ENCODE measurements around the gene AK3. TPM values are rescaled to one million over a fixed set of nuclear protein-coding genes. Genes with fewer than 3 reads are reported as not detected.

AK3 gene
- total and polyA plus RNA-seq, 7 donors: 47.5 to 183 (median 111) TPM

Other genes starting within 250 kb of the AK3 start
- 1 to 10 TPM; 1.1 to 2.3 (median 1.9) TPM for gene PLPP6, start 78.9 kb downstream of the AK3 start, total RNA-seq
- 1 to 10 TPM in 2 of 3 donors, under 1 TPM in 1; 0.53 to 3.1 (median 1.1) TPM for gene PLPP6, start 78.9 kb downstream of the AK3 start, polyA plus RNA-seq
- under 1 TPM; 0.22 to 0.79 (median 0.47) TPM for gene SPATA6L, start 74.7 kb downstream of the AK3 start, total RNA-seq
- gene SPATA6L, start 74.7 kb downstream of the AK3 start, polyA plus RNA-seq: under 1 TPM; 0.09 to 0.15 (median 0.12) TPM
- 100 to 1,000 TPM in 1 of 4 donors, 10 to 100 TPM in 3; 67.3 to 150 (median 93.0) TPM for gene CDC37L1, start 61.6 kb downstream of the AK3 start, total RNA-seq
- 100 to 1,000 TPM in 1 of 3 donors, 10 to 100 TPM in 2; 46.7 to 184 (median 58.8) TPM for gene CDC37L1, start 61.6 kb downstream of the AK3 start, polyA plus RNA-seq
- 10 to 100 TPM; 16.0 to 29.5 (median 17.9) TPM for gene RCL1, start 51.7 kb upstream of the AK3 start, total RNA-seq
- gene RCL1, start 51.7 kb upstream of the AK3 start, polyA plus RNA-seq: 10 to 100 TPM in 2 of 3 donors, 1 to 10 TPM in 1; 8.9 to 13.2 (median 10.7) TPM
- 10 to 100 TPM in 3 of 4 donors, 1 to 10 TPM in 1; 9.0 to 32.3 (median 16.8) TPM for gene JAK2, start 244.1 kb upstream of the AK3 start, total RNA-seq
- 1 to 10 TPM; 2.2 to 4.6 (median 3.2) TPM for gene JAK2, start 244.1 kb upstream of the AK3 start, polyA plus RNA-seq

Measured in psoas muscle (tissue), 7 donors.